HPDE6-E6E7 (cell line): ENCODE measurements around the gene GRAMD2B.

Experiments
- DNase-seq: peaks from one replicate; pipeline ENCODE4 v3.0.0; 2011; ENCODE audit warnings: missing footprints; ENCODE audit errors: extremely low spot score

GRAMD2B gene

GRCh38 chr5:126536874-126537273 is 113.7 kb downstream of the GRAMD2B start:
- DNase-seq: no peak

GRCh38 chr5:126538579-126538978 is 115.4 kb downstream of the GRAMD2B start:
- DNase-seq: no peak

- DNase-seq: no peak
These were observed 117.4 kb downstream of the GRAMD2B start for GRCh38 chr5:126540631-126541030.

GRCh38 chr5:126542441-126542840 is 119.2 kb downstream of the GRAMD2B start:
- no peak for DNase-seq

- no peak for DNase-seq
These were observed 119.8 kb downstream of the GRAMD2B start for GRCh38 chr5:126543009-126543408.

- DNase-seq: no peak
These were observed 120.5 kb downstream of the GRAMD2B start for GRCh38 chr5:126543660-126544059.
